HepG2 (cell line): ENCODE measurements around the gene HNRNPL. TPM values are rescaled to one million over a fixed set of nuclear protein-coding genes. Genes with fewer than 3 reads are reported as not detected.
A peak's percentile ranks its signal among the peaks of the same experiment; 100 is the strongest.

Source experiments
- DPF2 ChIP-seq: sonication (generic); formaldehyde crosslinking; IDR thresholded peaks from 2 replicates; pipeline ENCODE4 v1.4.0; 2020; ENCODE audit warnings: mild to moderate bottlenecking, low read depth, missing genetic modification reagents, borderline replicate concordance
- ESRRA ChIP-seq: sonication (generic); formaldehyde crosslinking; IDR thresholded peaks from 2 replicates; pipeline ENCODE4 v1.5.1; 2020; ENCODE audit warnings: mild to moderate bottlenecking, low read depth, missing genetic modification reagents
- FIP1L1 ChIP-seq: fragments of 200-400 bp; formaldehyde crosslinking; IDR thresholded peaks from 2 replicates; pipeline ENCODE4 v1.6.1; 2018; ENCODE audit warnings: low read depth, mild to moderate bottlenecking, low read length, moderate library complexity, borderline replicate concordance; ENCODE audit not compliant: insufficient read depth
- GMEB1 ChIP-seq: sonication (generic); formaldehyde crosslinking; IDR thresholded peaks from 2 replicates; pipeline ENCODE4 v1.5.1; 2020; ENCODE audit warnings: missing genetic modification reagents, mild to moderate bottlenecking, borderline replicate concordance
- GMEB2 ChIP-seq: IDR thresholded peaks from 2 replicates; pipeline ENCODE4 v1.6.1; 2016; ENCODE audit warnings: missing biosample characterization, missing genetic modification reagents, low read depth
- MTA3 ChIP-seq: sonication (generic); formaldehyde crosslinking; IDR thresholded peaks from 2 replicates; pipeline ENCODE4 v1.4.0; 2020; ENCODE audit warnings: missing genetic modification reagents
- PAWR ChIP-seq: sonication (generic); formaldehyde crosslinking; IDR thresholded peaks from 2 replicates; pipeline ENCODE4 v1.4.0; 2020; ENCODE audit warnings: missing genetic modification reagents, mild to moderate bottlenecking, borderline replicate concordance
- REL ChIP-seq: sonication (generic); formaldehyde crosslinking; conservative IDR thresholded peaks from 2 replicates; pipeline ENCODE4 v1.8.0; 2022; ENCODE audit warnings: mild to moderate bottlenecking, missing genetic modification reagents, moderate library complexity
- RERE ChIP-seq: IDR thresholded peaks from 2 replicates; pipeline ENCODE4 v1.6.1; 2016; ENCODE audit warnings: low read depth, missing genetic modification reagents, missing compliant biosample characterization
- SATB2 ChIP-seq: sonication (generic); formaldehyde crosslinking; IDR thresholded peaks from 2 replicates; pipeline ENCODE4 v1.5.0; 2020; ENCODE audit warnings: missing genetic modification reagents
- SMYD3 ChIP-seq: sonication (generic); formaldehyde crosslinking; IDR thresholded peaks from 2 replicates; pipeline ENCODE4 v1.8.1; 2023; ENCODE audit warnings: mild to moderate bottlenecking, missing genetic modification reagents
- TCF12 ChIP-seq, 2 experiments: fragments of 450-650 bp in 1 of 2; sonication (generic) in 1 of 2; formaldehyde crosslinking in 1 of 2; IDR thresholded peaks; 2 replicates each; pipeline versions ENCODE4 v1.6.1 to v1.8.0; 2017 to 2022; ENCODE audit warnings: antibody characterized with exemption in 1 of 2, mild to moderate bottlenecking in 1 of 2, missing genetic modification reagents in 1 of 2, moderate library complexity in 1 of 2
- UBTF ChIP-seq: sonication (generic); formaldehyde crosslinking; IDR thresholded peaks from 2 replicates; pipeline ENCODE4 v1.4.0; 2020; ENCODE audit warnings: mild to moderate bottlenecking, missing genetic modification reagents
- ZBTB1 ChIP-seq: sonication (generic); formaldehyde crosslinking; IDR thresholded peaks from 2 replicates; pipeline ENCODE4 v1.4.0; 2020; ENCODE audit warnings: missing genetic modification reagents, borderline replicate concordance
- ZBTB2 ChIP-seq: sonication (generic); formaldehyde crosslinking; IDR thresholded peaks from 2 replicates; pipeline ENCODE4 v1.8.0; 2022; ENCODE audit warnings: low read depth, missing genetic modification reagents
- ZNF777 ChIP-seq: sonication (generic); formaldehyde crosslinking; IDR thresholded peaks from 2 replicates; pipeline ENCODE4 v1.4.0; 2020; ENCODE audit warnings: missing genetic modification reagents
- polyA plus RNA-seq, 8 experiments: library from polyadenylated mRNA; depleted of rRNA in 3 of 8; stranded (reverse) in 7 of 8; unstranded in 1 of 8; fragments of >200 nt; fragmentation: Illumina TruSeq in 4 of 8; extraction: Trizol in 4 of 8; gene quantifications; 2 replicates each; pipeline versions ENCODE4 v1.2.1 to v1.2.3, GENCODE V29; 2011 to 2016; ENCODE audit warnings: low read depth in 4 of 8, missing spikeins in 1 of 8, mixed read lengths in 1 of 8; ENCODE audit not compliant: insufficient read depth in 1 of 8
- total RNA-seq, 5 experiments: library from RNA; depleted of rRNA; stranded (reverse); fragments of >200 nt; fragmentation: Illumina TruSeq; extraction: Trizol; gene quantifications; 2 replicates each; pipeline ENCODE4 v1.2.3, GENCODE V29; 2016; ENCODE audit warnings: low read depth in 1 of 5

Gene HNRNPL
- total and polyA plus RNA-seq, 2 of the 13 experiments (the other 11 are each of a cell fraction or from before 2014, with no cell fraction given): 156 to 278 TPM

GRCh38 chr19:38851622-38852230, 1.9 kb upstream of the HNRNPL start (continued):
- no peak for TF ChIP-seq RERE (CRISPR knock-in tag)
- no peak for TF ChIP-seq DPF2
- TF ChIP-seq ZBTB1 (CRISPR knock-in tag): no peak
- no peak for TF ChIP-seq ESRRA (CRISPR knock-in tag)
- TF ChIP-seq REL (CRISPR knock-in tag): peak; percentile 76; the same call in 1 of the 2 replicates
- TF ChIP-seq SATB2: no peak
- no peak for TF ChIP-seq PAWR (CRISPR knock-in tag)
- TF ChIP-seq UBTF (CRISPR knock-in tag): no peak; the same call in 1 of the 2 replicates
- TF ChIP-seq TCF12 (IDR thresholded peaks at IDR 0.05): no peak
- no peak for TF ChIP-seq TCF12 (CRISPR knock-in tag; IDR thresholded peaks at IDR 0.05)
- TF ChIP-seq ZBTB2 (CRISPR knock-in tag): peak; percentile 94
- TF ChIP-seq GMEB1: peak; percentile 74
- TF ChIP-seq FIP1L1: no peak
- TF ChIP-seq SMYD3 (CRISPR knock-in tag): no peak
- TF ChIP-seq MTA3 (CRISPR knock-in tag): no peak
- peak; percentile 71 for TF ChIP-seq GMEB2 (CRISPR knock-in tag)
- no peak; the same call in 1 of the 2 replicates for TF ChIP-seq ZNF777
